Measurements from ENCODE around the gene SPOCK3.
"Not testable (repeated sequence)": the region's sequence is repeated elsewhere in the genome, so short reads cannot be mapped to it uniquely, and the experiment has no call there.

Gene SPOCK3

DNA sequence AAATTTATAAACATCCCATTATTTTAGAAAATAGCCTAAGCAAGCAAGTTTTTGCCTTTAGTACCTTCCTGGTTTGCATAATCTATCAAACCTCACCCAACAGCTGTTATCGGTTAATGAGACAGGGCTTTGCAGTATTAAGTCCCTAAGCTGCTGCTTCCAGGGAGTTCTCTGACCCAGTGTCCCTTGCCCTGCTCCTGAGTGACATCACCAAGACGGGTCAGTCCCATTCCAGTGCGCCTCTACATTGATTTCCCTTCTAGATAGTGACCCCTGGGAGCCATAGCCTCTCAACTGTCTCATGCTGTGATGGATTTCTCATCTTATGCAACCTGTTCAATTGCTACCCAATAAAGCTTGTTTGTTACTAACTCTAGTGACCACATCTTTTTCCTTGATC, 410.4 kb downstream of the SPOCK3 start:
- DNase-seq (ENCODE audit: low read depth in 2 of 2) = no peak

DNA sequence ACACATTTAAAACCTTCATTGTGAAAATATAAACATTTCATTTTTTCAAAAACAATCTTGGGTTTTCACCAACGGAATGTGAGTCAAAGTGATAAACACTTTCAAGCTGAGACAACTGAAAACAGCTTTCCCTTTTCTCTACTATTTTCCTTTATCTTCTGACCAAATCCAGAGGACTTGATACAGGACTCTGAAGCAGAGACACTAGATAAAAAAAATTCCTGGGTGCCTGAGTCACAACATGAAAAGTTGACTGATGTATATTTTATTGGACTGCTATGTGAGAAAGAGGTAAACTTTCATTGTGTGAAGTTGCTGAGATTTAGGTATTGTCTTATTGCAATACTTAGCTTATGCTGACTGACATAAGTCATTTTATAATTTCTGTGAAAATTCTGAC, 411.2 kb downstream of the SPOCK3 start:
- no peak for DNase-seq (ENCODE audit: low read depth in 2 of 2)

DNA sequence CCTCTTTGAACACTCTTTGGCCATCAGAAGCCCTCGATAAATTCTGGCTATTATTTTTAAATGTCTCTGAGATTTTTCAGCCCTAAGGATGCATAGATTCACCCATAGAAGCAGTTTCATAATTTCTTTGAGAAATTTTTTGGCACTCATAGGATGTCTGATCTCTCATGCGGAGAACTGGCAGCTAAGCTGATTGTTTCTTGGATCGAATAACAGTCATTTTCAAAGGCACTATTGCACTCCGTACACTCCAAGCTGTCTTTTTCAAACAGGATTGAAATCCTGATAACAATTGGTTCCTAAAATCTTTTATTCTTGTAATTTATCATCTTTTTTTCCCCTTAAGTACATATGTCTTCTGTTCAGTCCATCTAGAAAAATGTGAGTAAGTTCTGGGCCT, 411.9 kb downstream of the SPOCK3 start:
- DNase-seq (ENCODE audit: low read depth in 2 of 2) = no peak

DNA sequence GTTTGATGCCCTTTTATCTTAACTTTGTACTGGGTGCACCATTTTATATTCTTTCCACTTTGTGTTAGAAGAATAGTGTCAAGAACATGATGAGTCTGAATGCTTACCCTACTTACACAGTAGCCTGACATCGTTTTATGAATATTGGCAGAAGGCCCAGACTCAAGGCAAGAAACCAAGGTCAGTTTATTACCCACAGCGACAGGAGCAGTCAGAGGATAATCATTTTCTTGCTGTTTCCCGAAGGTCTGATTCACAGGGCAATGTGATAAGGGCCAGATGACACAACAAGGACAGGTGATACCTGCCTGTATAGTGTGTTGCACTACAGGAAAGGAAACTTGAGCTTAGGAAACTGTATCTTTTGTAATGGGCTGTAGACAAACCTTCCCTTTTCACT, 417.4 kb downstream of the SPOCK3 start:
- no peak for DNase-seq (ENCODE audit: low read depth in 2 of 2)

DNA sequence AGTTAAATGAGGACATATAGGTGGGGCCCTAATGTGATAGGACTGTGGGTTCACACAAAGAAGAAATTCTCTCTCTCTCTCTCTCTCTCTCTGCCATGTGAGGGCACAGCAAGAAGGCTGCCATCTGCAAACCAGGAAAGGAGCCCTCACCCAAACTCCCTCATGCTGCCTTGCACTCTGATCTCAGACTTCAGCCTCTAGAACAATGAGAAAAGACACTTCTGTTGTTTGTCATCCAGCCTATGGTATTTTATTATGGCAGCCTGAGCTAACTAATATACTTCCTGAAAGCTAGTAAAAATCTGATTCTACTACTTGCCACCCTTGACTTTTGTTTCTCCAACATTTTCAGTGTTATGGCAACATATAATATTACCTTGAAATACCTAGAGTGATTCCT, 425.9 kb downstream of the SPOCK3 start:
- no peak for DNase-seq (ENCODE audit: low read depth in 2 of 2)

DNA sequence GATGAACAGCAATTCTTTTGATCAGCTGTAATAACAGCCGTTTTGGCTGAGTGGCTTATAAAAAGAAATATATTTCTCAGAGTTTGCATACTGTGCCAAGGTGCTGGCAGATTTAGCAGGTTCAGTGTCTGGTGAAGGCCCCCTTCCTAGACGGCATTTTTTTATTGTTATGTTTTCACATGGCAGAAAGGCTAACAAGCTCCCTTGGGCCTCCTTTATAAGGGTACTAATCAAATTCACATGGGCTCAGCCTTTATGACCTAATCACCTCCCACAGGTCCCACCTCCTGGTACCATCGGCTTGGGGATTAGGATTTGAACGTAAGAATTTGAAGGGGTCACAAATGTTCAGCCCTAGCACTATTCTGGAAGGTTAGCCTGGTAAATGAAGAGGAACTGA, 431.9 kb downstream of the SPOCK3 start:
- no peak for DNase-seq (ENCODE audit: low read depth in 2 of 2)

DNA sequence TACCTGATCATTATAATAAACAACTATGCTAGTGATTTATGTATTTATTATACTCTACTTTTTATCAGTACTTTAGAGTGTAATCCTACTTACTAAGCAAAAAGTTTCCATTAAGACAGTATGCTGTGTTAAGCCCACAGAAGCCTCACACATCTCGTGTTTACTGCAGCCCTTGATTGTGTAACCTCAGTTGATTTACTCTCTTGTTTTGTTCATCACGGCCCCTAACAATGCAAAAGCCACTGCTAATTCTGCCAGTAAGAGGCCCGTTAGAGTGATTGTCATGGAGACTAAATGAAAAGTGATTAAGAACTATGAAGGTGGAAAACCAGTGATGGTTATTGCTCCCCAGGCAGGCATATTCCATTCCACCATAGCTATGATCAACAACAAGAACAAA, 436.2 kb downstream of the SPOCK3 start:
- no peak for DNase-seq (ENCODE audit: low read depth in 2 of 2)

DNA sequence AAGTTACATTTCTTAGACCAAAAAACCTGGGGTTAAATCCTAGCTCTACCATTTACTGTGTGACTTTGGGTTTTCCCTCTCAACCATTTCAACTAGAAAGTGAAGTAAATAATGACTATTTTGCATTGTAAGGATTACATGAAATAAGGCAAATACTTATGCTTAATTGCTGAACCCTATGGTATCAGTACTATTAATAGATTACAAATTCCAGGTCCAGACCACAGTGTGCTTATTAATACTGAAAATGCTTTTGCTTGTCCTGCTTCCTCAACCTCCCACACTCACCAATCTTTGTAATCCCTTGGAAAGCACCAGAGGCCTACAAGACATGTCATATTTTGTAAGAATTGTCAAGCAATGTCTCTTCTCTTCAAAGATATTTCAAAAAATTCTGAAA, 456.5 kb downstream of the SPOCK3 start:
- no peak for DNase-seq (ENCODE audit: low read depth in 2 of 2)

DNA sequence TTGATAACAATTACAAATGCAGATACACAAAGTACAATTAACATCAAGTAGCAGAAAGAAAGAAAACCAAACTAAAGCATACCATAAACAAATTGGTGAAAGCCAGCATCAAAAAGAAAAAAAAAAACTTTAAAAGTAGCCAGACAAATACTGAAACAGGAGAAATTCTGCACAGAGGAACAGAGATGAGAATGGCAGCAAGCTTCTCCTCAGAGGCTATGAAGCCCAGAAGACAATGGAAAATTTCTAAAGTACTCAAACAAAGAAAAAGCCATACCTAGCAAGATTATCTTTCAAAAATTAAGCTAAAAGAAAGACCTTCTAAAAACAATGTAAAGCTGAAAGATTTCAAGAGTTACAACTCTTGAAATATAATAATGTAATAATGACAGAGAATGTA, 471.3 kb downstream of the SPOCK3 start:
- DNase-seq (ENCODE audit: low read depth in 2 of 2) = no peak

DNA sequence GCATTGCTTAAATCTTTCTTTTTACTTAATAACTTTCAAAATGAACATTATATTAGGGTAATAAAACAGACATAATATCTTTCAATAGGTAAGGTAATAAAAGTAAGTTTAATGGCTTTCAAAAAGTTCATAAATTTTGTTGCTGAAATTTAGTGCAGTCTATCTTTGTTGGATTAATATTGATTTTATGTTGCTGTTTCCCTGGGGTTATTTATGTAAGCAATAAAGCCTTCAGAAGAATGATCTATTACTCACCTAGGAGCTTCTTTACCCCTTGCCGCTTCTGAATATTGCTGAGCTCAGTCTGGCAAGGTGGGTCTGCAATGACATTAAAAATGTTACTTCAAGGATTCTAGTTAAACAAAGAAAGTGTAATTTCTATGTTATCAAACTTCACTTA, 492.6 kb downstream of the SPOCK3 start:
- no peak for DNase-seq (ENCODE audit: low read depth in 2 of 2)

DNA sequence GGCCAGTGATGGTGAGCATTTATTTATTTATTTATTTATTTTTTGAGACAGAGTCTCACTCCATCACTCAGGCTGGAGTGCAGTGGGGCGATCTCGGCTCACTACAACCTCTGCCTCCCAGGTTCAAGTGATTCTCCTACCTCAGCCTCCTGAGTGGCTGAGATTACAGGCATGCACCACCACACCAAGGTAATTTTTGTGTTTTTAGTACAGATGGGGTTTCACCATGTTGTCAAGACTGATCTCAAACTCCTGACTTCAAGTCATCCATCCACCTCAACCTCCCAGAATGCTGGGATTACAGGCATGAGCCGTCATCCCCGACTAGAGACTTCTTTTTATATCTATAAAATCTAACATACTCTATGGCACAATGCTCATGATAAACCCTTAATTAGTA, 495.1 kb downstream of the SPOCK3 start:
- DNase-seq (ENCODE audit: low read depth in 2 of 2) = not testable (repeated sequence)

DNA sequence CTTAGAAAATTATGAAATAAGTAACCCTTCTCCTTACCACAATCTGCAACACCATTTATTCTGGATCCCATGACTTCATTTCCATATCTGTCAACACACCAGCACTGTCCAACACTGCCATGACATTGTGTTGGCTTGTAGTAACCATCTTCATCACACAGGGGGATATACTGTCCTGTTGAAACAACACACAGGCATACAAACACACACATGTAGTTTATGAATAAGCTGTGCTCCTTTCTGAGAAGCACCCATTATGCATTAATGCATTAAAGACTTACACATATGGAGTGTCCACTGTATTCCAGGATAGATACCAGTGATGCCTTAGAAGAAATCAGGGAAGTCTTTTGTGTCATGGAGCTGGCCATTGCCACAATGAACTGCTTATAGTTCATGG, 496.9 kb downstream of the SPOCK3 start:
- no peak for DNase-seq (ENCODE audit: low read depth in 2 of 2)

DNA sequence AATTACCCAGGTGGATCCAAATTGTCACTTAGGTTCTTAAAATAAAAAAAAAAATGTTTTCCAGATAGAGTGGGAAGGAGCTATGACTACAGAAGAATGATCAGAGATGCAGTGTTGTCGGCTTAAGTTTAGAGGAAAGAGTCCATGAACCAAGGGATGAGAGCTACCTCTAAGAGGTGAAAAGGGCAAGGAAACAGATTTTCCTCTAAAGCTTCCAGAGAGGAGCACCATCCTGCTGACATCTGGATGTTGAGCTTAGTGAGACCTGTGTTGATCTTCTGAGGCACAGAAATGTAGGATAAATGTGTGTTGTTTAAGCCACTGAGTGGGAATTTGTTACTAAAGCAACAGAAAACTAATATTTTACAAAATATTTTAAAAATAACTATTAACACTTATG, 498.7 kb downstream of the SPOCK3 start:
- DNase-seq (ENCODE audit: low read depth in 2 of 2) = no peak

DNA sequence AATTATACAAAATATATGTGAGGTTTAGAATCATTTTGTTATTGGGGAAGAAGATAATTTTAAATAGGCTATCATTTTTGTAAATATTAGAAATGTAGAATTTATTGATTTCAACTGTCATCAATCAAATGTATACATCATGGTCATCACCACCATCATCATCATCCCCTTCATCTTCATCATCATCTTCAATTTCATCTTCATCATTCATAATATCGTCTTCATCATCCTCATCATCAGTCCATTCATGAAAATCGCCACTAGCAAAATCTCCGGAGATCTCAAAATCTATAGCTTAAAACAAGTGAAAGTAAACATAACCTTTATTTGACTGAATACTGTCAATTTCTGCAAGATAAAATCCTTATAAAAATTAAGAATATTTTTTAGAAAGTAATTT, 499.5 kb downstream of the SPOCK3 start:
- no peak for DNase-seq (ENCODE audit: low read depth in 2 of 2)

DNA sequence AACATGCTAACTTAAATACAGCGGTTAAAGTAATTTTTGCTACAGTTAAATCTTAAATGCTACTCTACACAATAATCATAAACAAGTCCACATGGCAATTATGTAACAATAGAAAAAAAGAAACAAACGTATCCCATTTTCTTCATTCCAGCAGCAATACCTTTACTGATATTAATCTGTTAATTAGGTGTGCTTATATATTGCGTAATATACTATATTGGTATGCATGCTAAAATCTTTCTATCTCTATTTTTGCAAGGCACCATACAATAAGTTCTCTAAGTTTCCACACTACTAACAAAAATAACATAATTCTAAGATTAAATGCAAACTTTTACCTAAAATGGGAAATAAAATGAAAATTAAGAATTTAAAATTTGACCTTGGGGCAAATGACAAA, 500.6 kb downstream of the SPOCK3 start:
- no peak for DNase-seq (ENCODE audit: low read depth in 2 of 2)

DNA sequence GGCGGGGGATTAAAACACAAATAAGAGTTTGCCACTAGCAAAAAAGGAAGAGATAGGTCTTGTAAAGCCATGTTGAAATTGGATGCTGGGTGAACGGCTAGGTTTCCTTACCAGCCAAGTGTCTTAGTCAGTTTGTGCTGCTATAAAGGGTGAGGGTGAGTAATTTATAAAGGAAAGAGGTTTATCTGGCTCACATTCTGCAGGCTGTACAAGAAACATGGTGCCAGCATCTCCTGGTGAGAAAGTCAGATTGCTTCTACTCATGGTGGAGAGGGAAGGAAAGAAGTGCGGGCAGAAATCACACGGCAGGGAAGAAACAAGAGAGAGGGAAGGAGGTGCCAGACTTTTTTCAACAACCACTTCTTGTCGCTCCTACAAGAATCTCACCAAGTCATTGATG, 507.5 kb downstream of the SPOCK3 start:
- DNase-seq (ENCODE audit: low read depth in 2 of 2) = no peak

DNA sequence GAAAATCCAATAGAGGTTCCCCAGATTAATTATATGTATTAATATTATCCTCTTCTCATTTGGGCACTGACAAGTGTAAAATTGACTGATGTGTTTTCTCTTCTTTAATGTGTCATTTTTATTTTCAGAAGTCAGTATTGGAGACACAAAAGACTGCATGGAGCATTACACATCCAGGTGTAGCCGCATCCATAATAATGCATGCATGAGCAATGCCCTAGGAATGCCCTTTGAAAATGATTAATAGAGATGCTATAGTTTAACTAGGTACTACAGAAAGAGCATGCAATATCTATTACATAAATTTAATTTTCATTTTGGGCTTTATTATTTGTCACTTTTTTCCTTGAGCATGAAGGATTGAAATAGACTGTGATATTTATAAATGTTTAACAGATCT, 509.9 kb downstream of the SPOCK3 start:
- no peak for DNase-seq (ENCODE audit: low read depth in 2 of 2)

DNA sequence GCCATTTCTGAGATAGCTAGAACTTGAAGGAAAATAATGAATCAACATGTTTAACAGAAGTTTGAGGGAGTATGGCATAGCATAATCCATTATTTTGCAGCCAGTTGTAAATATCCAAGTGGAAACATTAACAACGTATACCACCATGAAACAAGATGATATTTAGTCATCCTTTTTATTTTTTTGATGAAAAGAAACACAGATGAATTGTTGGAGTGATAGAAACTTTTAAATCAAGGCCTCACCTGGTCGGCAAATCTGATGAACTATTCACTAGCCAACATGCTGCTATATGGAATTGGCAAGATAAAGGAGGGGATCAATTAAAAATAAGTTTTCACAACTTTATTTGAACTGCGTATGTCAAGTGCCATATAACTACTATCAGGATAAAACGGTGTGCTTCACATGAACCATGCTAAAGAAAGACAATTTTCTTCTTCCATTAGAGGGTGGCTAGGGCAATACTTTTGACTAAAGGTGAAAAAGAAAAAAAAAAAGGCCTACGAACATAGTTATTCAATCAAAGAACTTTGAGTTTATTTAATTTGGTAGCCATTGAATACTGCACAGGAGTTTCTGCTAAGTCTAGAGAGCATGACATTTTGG, 510.7 kb downstream of the SPOCK3 start:
- no peak for DNase-seq (ENCODE audit: low read depth in 2 of 2)

DNA sequence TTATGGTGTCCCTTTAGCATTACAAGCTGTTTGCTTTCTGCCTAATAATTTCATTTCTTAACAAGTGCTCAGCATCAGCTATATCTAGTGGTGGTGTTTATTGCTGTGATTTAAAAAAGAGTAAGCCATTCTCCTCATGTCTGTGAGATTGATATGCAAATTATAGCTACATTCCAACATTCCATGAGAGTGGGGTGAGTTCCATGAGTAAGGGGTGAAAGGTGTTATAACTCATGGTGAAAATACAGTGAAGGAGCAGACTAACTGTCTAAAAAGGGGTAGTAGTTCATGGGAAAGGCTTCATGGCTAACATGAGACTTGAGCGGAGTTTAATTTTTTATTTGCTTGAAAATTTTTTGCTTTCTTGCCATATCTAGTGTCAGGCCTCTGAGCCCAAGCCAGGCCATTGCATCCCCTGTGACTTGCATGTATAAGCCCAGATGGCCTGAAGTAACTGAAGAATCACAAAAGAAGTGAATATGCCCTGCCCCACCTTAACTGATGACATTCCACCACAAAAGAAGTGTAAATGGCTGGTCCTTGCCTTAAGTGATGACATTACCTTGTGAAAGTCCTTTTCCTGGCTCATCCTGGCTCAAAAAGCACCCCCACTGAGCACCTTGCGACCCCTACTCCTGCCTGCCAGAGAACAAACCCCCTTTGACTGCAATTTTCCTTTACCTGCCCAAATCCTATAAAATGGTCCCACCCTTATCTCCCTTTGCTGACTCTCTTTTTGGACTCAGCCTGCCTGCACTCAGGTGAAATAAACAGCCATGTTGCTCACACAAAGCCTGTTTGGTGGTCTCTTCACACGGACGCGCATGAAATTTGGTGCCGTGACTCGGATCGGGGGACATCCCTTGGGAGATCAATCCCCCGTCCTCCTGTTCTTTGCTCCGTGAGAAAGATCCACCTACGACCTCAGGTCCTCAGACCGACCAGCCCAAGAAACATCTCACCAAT, 518.3 kb downstream of the SPOCK3 start:
- DNase-seq (ENCODE audit: low read depth in 2 of 2) = not testable (repeated sequence)

DNA sequence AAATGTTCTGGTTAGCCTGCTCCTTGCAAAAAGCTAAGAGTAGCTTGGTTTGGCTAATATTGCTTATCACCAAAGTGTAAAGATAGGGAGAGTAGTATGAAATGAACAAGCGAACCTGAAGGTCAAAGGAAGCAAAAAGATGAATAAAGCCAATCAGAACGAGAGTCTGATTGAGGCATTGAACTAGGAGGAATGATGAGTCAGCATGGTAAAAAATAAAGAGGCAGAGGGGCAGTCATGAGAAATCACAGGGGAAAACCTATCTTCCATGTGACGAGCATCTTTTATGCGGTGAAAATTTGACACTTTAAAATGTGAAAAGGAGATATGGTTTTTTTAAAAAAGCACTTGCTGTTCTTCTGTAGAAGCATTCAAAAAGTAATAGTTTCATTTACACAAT, 533.7 kb downstream of the SPOCK3 start:
- DNase-seq (ENCODE audit: low read depth in 2 of 2) = no peak

DNA sequence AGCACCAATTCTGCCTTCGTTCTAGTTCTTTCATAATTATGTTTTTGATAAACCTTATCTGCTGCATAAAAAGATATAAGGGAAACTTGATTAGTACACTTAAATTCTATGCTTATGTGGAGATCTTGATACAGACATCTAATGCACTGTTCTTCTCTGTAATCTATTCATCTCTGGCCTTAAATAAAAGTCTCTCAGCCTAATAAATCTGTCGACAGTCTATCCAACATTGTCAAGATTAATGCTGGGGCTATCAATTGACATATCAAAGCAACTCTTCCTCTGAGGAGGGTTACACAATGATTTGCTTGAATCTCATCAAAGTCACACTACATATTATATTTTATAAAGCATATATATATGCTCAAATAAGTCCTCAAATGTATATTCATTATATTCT, 545.5 kb downstream of the SPOCK3 start:
- no peak for DNase-seq (ENCODE audit: low read depth in 2 of 2)

DNA sequence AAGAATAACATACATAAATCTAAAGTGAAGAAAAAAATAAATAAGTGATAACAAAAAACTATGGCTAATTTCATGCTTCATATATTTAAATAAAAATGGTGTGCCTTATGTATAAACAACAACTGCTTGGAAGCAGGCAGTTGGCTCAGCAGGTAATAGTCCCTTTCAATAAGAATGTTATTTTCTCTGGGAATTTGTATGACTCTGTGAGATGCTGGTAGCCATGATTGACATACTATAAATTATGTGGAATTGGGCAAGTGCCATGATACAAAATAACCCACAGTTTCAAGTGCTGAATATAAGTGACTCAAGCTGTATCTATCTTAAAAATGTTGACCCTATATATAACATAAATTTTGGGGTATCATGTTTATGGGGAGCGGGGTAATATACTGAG, 546.5 kb downstream of the SPOCK3 start:
- no peak for DNase-seq (ENCODE audit: low read depth in 2 of 2)
